ENCODE data around the gene ARHGAP45. TPM values are rescaled to one million over a fixed set of nuclear protein-coding genes. Genes with fewer than 3 reads are reported as not detected.
"Not testable (repeated sequence)": the region's sequence is repeated elsewhere in the genome, so short reads cannot be mapped to it uniquely, and the experiment has no call there.

Gene ARHGAP45
- total and polyA plus RNA-seq, 3 donors from 2014 or later: 14.1 to 31.7 (median 20.7) TPM

DNA sequence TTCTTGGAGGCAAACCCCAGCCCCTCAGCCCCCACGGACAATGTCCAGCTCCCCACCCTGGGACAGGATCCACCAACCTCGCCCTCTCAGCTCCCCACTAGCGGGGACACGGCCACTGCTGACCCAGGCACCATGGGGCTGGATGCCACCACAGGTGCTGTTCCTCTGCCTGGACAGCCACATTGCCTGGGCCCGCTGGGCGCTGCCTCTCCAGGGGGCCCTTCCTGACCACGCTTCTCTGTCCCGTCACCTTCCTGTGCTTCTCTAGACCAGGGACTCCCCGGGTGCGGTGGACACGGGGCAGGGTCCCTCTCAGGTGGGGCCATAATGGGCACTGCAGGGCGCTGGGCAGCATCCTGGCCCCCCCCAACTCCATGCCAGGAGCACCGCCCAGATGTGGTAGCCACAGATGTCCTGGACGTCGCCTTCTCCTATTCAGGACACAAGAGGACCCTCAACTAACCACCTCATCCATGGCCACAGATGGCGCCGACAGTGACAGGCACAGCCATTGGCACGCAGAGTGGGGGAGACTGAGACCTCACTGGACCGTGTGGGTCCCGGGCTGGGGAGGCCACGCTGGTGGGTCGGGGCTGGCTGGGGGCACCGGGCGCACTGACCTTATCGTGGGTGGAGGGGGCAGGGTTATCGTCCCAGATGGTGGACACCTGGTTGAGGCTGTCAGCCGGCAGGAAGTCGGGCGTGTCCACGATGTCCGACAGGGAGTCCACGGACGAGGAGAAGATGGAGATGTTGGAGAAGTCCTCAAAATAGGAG, 60.2 kb downstream of the ARHGAP45 start:
- no peaks in the 10 kb centered on the region for H3K36me3 ChIP-seq (ENCODE audit: low read depth, missing control alignments)

DNA sequence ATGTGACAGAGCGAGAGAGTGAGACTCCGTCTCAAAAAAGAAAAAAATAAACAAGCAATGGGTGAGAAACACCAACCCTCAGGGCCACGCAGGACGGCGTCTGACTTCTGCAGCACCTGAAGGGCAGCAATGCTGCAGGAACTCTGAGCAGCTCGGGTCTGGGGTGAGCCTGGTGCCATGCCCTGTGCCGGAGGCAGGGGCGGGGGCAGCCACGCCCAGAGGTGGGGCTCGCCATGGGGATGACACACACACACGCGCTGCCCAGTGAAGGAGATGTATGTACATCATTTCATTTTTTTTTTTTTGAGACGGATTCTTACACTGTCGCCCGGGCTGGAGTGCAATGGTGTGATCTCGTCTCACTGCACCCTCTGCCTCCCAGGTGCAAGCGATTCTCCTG, 61.1 kb downstream of the ARHGAP45 start:
- DNase-seq: no peak
- WGBS, 2 donors: 94 to 95% methylated on average over 17 of the region's 17 CpGs
- Histone ChIP-seq H3K36me3 (ENCODE audit: low read depth, missing control alignments) (no peaks in the 10 kb centered on the region), H3K27ac (no peak overlapping the region), H3K27me3 (no peaks in the 10 kb centered on the region), H3K4me3 (no peak overlapping the region), H3K9me3 (no peaks in the 10 kb centered on the region), H3K4me1 (peaks cover 22% of the 10 kb centered on the region)
- intact Hi-C loops (cut with DNase I; ENCODE audit: low total_unique reads): no loop called here
- TF ChIP-seq, protein P1, sequence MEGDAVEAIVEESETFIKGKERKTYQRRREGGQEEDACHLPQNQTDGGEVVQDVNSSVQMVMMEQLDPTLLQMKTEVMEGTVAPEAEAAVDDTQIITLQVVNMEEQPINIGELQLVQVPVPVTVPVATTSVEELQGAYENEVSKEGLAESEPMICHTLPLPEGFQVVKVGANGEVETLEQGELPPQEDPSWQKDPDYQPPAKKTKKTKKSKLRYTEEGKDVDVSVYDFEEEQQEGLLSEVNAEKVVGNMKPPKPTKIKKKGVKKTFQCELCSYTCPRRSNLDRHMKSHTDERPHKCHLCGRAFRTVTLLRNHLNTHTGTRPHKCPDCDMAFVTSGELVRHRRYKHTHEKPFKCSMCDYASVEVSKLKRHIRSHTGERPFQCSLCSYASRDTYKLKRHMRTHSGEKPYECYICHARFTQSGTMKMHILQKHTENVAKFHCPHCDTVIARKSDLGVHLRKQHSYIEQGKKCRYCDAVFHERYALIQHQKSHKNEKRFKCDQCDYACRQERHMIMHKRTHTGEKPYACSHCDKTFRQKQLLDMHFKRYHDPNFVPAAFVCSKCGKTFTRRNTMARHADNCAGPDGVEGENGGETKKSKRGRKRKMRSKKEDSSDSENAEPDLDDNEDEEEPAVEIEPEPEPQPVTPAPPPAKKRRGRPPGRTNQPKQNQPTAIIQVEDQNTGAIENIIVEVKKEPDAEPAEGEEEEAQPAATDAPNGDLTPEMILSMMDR (IDR thresholded peaks at IDR 0.05): no peak
- TF ChIP-seq POLR2A (IDR thresholded peaks at IDR 0.05): no peak

More for the DNA sequence above, 60.2 kb downstream of the ARHGAP45 start:
- no peak for DNase-seq
- WGBS, 2 donors: 87 to 94% methylated on average over 13 to 33 of the region's 33 CpGs
- Histone ChIP-seq H3K27me3 (no peaks in the 10 kb centered on the region), H3K27ac (no peak overlapping the region), H3K4me3 (no peak overlapping the region), H3K9me3 (no peaks in the 10 kb centered on the region), H3K4me1 (peaks cover 14% of the 10 kb centered on the region)
- intact Hi-C loops (cut with DNase I; ENCODE audit: low total_unique reads): no loop called here
- no peak for TF ChIP-seq POLR2A (IDR thresholded peaks at IDR 0.05)
- TF ChIP-seq, protein P1 (IDR thresholded peaks at IDR 0.05): no peak

DNA sequence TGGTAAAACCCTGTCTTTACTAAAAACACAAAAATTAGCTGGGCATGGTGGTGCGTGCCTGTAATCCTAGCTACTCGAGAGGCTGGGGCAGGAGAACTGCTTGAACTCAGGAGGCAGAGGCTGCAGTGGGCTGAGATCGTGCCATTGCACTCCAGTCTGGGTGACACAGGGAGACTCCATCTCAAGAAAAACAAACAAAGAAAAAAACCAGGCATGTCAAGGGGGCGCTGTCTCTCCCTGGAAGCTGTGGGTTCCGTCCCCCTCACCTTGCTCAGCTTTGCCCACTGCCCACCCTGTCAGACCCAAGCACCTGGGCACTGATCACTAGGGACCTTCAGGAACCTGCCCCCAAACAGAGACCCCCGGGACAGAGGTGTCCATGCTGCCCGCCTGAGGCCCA, 62.1 kb downstream of the ARHGAP45 start:
- H3K4me3 ChIP-seq; H3K9me3 ChIP-seq; intact Hi-C loops (cut with DNase I; ENCODE audit: low total_unique reads); H3K36me3 ChIP-seq (ENCODE audit: low read depth, missing control alignments); H3K27me3 ChIP-seq; DNase-seq; H3K27ac ChIP-seq: not testable (repeated sequence)
- WGBS, 2 donors: 92 to 97% methylated on average over 6 to 7 of the region's 7 CpGs
- peaks cover 27% of the 10 kb centered on the region for H3K4me1 ChIP-seq

DNA sequence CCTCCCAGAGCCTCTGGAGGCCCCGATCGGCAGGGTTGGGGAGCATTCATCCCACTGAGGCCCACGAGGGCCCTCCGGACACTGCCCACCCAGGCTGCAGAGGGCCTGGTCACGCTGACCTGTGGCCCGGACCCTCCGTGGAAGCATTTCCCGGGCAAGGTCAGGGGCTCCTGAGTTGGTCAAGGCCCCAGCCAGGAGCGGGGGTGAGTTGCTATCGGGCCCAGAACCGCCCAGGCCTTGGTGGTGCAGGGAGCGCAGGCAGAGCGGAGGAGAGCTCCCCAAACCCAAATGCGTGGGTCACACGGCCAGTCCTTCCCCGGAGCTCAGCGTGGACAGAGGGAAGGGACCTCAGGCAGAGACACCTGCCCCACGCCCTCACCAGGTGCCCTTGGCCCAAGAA, 62.6 kb downstream of the ARHGAP45 start:
- intact Hi-C loops (cut with DNase I; ENCODE audit: low total_unique reads): no loop called here
- WGBS, 2 donors: 77% methylated on average over 15 of the region's 18 CpGs; no CpG with 5 or more reads in 1 of the 2 donors
- no peaks in the 10 kb centered on the region for H3K27me3 ChIP-seq
- TF ChIP-seq, protein P1 (IDR thresholded peaks at IDR 0.05): no peak
- TF ChIP-seq POLR2A (IDR thresholded peaks at IDR 0.05): no peak
- peaks cover 27% of the 10 kb centered on the region for H3K4me1 ChIP-seq
- no peak overlapping the region for H3K27ac ChIP-seq
- H3K36me3 ChIP-seq (ENCODE audit: low read depth, missing control alignments): no peaks in the 10 kb centered on the region
- H3K4me3 ChIP-seq: no peak overlapping the region
- H3K9me3 ChIP-seq: no peaks in the 10 kb centered on the region
- no peak for DNase-seq

DNA sequence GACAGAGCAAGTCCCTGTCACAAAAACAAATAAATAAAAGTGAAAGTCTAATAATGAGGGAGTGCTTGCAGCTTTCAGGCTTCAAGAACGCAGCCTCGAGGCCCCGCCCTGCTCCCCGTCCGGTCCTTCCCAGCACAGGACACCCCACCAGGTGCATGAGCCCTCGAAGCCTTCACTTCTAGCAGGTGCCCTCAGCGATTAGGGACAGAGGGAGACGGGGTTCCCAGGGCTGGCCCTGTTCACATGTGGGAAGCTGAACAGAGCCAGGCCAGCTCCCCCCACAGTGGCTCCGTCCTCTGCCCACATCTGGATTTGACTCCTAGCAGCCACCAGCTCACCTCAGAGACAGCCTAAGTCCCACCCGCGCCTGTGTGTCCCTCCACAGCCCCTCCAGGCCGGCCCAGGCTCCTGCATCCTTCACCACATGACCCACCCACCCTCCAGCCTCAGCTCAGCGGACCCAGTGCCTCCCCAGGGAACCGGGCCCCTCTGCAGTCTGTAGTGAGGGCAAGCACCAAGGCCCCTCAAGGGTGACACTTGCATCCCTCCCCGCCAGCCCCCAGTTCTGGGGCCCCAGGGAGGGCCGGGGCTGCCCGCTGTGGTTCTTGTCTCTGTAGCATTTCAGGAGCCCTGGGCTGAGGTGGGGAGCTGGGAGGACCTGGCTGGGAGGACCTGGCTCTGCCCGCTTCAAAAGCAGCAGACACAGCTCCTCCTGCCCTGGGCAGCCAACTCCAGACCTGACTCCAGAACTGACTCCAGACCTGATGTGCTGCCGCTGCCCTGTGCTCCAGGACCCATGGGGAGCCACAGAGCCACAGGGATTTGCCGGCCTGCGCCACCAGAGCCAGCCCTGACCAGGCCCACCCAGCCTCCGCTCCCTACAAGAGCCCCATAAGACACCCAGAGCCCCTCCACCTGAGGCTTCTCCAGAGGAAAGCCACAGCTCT, 64.1 kb downstream of the ARHGAP45 start:
- peak overlapping the region; percentile 71 to 86 for H3K27ac ChIP-seq
- DNase-seq: no peak
- no peaks in the 10 kb centered on the region for H3K36me3 ChIP-seq (ENCODE audit: low read depth, missing control alignments)
- H3K4me3 ChIP-seq: peak overlapping the region; percentile 41 to 55
- no peaks in the 10 kb centered on the region for H3K9me3 ChIP-seq
- intact Hi-C loops (cut with DNase I; ENCODE audit: low total_unique reads): no loop called here
- H3K4me1 ChIP-seq: peaks cover 27% of the 10 kb centered on the region
- no peaks in the 10 kb centered on the region for H3K27me3 ChIP-seq
- TF ChIP-seq, protein P1 (IDR thresholded peaks at IDR 0.05): no peak
- TF ChIP-seq POLR2A (IDR thresholded peaks at IDR 0.05): no peak
- WGBS, 2 donors: 70 to 74% methylated on average over 17 to 21 of the region's 22 CpGs

Measured in testis (tissue), 3 donors.